GM12864 (cell line): ENCODE measurements around the gene SAMD11.

Experiments
- DNase-seq: peaks from one replicate; pipeline ENCODE4 v3.0.0-alpha.2; 2011; ENCODE audit warnings: low read depth
- H3K4me3 ChIP-seq: 2 replicates; pipeline ENCODE4 v1.5.1; 2011; ENCODE audit warnings: mild to moderate bottlenecking, low read depth, low read length, control low read depth
- TF ChIP-seq, protein P1 (sequence below): IDR thresholded peaks from 2 replicates; pipeline ENCODE4 v1.5.1; 2011; ENCODE audit warnings: low read depth, mild to moderate bottlenecking, moderate library complexity, low read length, control low read depth, inconsistent platforms; ENCODE audit errors: missing control alignments

SAMD11 gene

DNA sequence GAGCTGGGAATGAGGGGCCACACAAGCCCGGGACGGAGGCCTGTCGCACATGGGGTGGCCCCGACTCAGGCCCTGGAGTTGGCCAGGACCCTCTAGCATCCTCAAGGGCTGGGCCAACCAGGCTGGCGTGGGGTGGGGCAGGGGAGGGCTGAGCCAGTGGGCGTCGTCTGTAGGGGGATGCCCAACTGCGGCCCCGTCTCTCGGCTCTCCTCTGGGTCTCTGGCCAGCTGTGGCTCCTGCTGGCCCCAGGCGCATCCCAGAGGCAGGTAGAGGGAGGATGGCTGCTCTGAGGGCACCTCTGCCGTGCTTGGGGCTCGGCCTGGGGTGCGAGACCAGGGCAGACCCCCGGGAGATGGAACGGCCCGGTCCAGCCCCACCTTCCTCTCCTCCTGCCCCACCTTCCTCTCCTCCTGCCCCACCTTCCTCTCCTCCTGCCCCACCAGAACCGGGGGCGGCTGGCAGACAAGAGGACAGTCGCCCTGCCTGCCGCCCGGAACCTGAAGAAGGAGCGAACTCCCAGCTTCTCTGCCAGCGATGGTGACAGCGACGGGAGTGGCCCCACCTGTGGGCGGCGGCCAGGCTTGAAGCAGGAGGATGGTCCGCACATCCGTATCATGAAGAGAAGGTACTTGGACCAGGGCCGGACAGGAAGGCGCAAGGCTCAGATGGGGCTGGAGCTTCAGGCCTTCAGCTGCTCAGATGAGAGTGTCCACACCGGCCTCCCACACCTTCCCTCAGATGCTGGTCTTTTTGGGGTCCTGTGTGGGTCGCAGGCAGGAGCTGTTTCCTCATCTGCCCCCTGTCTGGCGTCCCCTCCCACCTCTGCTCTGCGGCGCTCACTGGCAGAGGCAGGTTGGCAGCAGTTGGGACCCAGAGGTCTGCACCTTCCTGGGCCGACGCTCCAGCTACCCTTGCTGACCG lies 6.2 kb downstream of the SAMD11 start:
- DNase-seq, result no peak
- H3K4me3 ChIP-seq, result no peak overlapping the region
- TF ChIP-seq, protein P1, sequence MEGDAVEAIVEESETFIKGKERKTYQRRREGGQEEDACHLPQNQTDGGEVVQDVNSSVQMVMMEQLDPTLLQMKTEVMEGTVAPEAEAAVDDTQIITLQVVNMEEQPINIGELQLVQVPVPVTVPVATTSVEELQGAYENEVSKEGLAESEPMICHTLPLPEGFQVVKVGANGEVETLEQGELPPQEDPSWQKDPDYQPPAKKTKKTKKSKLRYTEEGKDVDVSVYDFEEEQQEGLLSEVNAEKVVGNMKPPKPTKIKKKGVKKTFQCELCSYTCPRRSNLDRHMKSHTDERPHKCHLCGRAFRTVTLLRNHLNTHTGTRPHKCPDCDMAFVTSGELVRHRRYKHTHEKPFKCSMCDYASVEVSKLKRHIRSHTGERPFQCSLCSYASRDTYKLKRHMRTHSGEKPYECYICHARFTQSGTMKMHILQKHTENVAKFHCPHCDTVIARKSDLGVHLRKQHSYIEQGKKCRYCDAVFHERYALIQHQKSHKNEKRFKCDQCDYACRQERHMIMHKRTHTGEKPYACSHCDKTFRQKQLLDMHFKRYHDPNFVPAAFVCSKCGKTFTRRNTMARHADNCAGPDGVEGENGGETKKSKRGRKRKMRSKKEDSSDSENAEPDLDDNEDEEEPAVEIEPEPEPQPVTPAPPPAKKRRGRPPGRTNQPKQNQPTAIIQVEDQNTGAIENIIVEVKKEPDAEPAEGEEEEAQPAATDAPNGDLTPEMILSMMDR, result no peak

GRCh38 chr1:930633-931138 lies 7.0 kb downstream of the SAMD11 start:
- no peak for DNase-seq
- no peak overlapping the region for H3K4me3 ChIP-seq
- TF ChIP-seq, protein P1, result no peak

- no peak overlapping the region for H3K4me3 ChIP-seq
- TF ChIP-seq, protein P1, result no peak
- no peak for DNase-seq
These were observed 7.9 kb downstream of the SAMD11 start for GRCh38 chr1:931380-932172.

- no peak overlapping the region for H3K4me3 ChIP-seq
- TF ChIP-seq, protein P1, result no peak
- no peak for DNase-seq
These were observed 8.4 kb downstream of the SAMD11 start for GRCh38 chr1:932173-932510.

GRCh38 chr1:932776-933602 lies 9.3 kb downstream of the SAMD11 start:
- H3K4me3 ChIP-seq, result no peak overlapping the region
- no peak for DNase-seq
- TF ChIP-seq, protein P1, result no peak

- DNase-seq, result no peak
- TF ChIP-seq, protein P1, result no peak
- no peak overlapping the region for H3K4me3 ChIP-seq
These were observed 9.8 kb downstream of the SAMD11 start for GRCh38 chr1:933603-933940.
